GM12892 (cell line): Measurements from ENCODE around the gene MLPH.

Experiments
- POLR2A ChIP-seq: IDR thresholded peaks from 2 replicates; pipeline ENCODE4 v1.6.1; 2011; ENCODE audit warnings: low read depth, low read length, control low read depth
- POLR2AphosphoS5 ChIP-seq: IDR thresholded peaks from 2 replicates; pipeline ENCODE4 v1.6.1; 2011; ENCODE audit warnings: low read depth, low read length, control low read depth
- TAF1 ChIP-seq: IDR thresholded peaks from 2 replicates; pipeline ENCODE4 v1.6.1; 2011; ENCODE audit warnings: low read depth, mild to moderate bottlenecking, control low read depth, low read length, borderline replicate concordance

- TF ChIP-seq POLR2A (no peak), POLR2AphosphoS5 (no peak), TAF1 (no peak)
Observed at GRCh38 chr2:237505188-237505939, 18.3 kb downstream of the MLPH start.
